CD14-positive monocyte (primary cell): ENCODE results near the gene XPO4. TPM values are rescaled to one million over a fixed set of nuclear protein-coding genes. Genes with fewer than 3 reads are reported as not detected.

Experiments used
- DNase-seq, 3 donors: peaks; one replicate each; pipeline ENCODE4 v3.0.0-alpha.2; 2011 to 2022
- H2AFZ ChIP-seq: 2 replicates; pipeline ENCODE4 v1.6.0; 2012; ENCODE audit warnings: mild to moderate bottlenecking, low read depth, low read length, inconsistent platforms; ENCODE audit not compliant: insufficient read depth, poor library complexity, severe bottlenecking
- H3K27ac ChIP-seq, 2 donors: 1 replicate in 1 of 2; 2 replicates in 1 of 2; pipeline ENCODE4 v1.5.1; 2012 to 2013; ENCODE audit warnings: low read length in 2 of 2, control low read depth in 1 of 2, inconsistent platforms in 1 of 2, low read depth in 1 of 2, mild to moderate bottlenecking in 1 of 2
- H3K27me3 ChIP-seq, 2 donors: one replicate each; pipeline versions ENCODE4 v1.6.0 to v1.6.1; 2011 to 2013; ENCODE audit warnings: low read length in 2 of 2; ENCODE audit not compliant: control insufficient read depth in 2 of 2, insufficient read depth in 2 of 2
- H3K36me3 ChIP-seq, 2 donors: replicated peaks in 1 of 2; 1 replicate in 1 of 2; 2 replicates in 1 of 2; pipeline versions ENCODE4 v1.5.1 to v1.6.1; 2012 to 2013; ENCODE audit warnings: low read length in 2 of 2, control low read depth in 1 of 2, inconsistent platforms in 1 of 2, mild to moderate bottlenecking in 1 of 2; ENCODE audit not compliant: insufficient read depth in 2 of 2, control insufficient read depth in 1 of 2
- H3K4me1 ChIP-seq, 2 donors: 1 replicate in 1 of 2; 2 replicates in 1 of 2; pipeline versions ENCODE4 v1.5.1 to v1.6.1; 2012 to 2013; ENCODE audit warnings: low read length in 2 of 2, control low read depth in 1 of 2, inconsistent platforms in 1 of 2, mild to moderate bottlenecking in 1 of 2, moderate library complexity in 1 of 2; ENCODE audit not compliant: insufficient read depth in 2 of 2, control insufficient read depth in 1 of 2
- H3K4me2 ChIP-seq: replicated peaks from 2 replicates; pipeline ENCODE3; 2012; ENCODE audit warnings: low read length, moderate library complexity, mild to moderate bottlenecking; ENCODE audit not compliant: poor library complexity, severe bottlenecking; ENCODE audit errors: extremely low read depth
- H3K4me3 ChIP-seq, 3 experiments: fragments of 200-600 bp in 1 of 3; sonication (generic) in 1 of 3; replicated peaks in 1 of 3; 1 replicate in 2 of 3; 2 replicates in 1 of 3; pipeline ENCODE4 v1.5.1; 2011 to 2013; ENCODE audit warnings: low read length in 3 of 3, mild to moderate bottlenecking in 3 of 3, control low read depth in 2 of 3, low read depth in 2 of 3, inconsistent platforms in 1 of 3, moderate library complexity in 1 of 3
- H3K79me2 ChIP-seq: 2 replicates; pipeline ENCODE4 v1.6.0; 2012; ENCODE audit warnings: mild to moderate bottlenecking, control low read depth, inconsistent platforms, low read length, moderate library complexity; ENCODE audit not compliant: insufficient read depth
- H3K9ac ChIP-seq: 2 replicates; pipeline ENCODE4 v1.6.0; 2017; ENCODE audit warnings: low read length, mild to moderate bottlenecking; ENCODE audit not compliant: insufficient read depth, poor library complexity, severe bottlenecking
- H3K9me3 ChIP-seq, 2 donors: replicated peaks in 1 of 2; 1 replicate in 1 of 2; 2 replicates in 1 of 2; pipeline versions ENCODE4 v1.5.1 to v1.6.1; 2012 to 2013; ENCODE audit warnings: low read length in 2 of 2, control low read depth in 1 of 2; ENCODE audit not compliant: control insufficient read depth in 1 of 2, insufficient read depth in 1 of 2
- H4K20me1 ChIP-seq: 2 replicates; pipeline ENCODE4 v1.6.0; 2012; ENCODE audit warnings: mild to moderate bottlenecking, low read length, control low read depth, moderate library complexity; ENCODE audit not compliant: insufficient read depth
- H3K27ac Mint-ChIP-seq, 7 donors: one replicate each; pipeline ENCODE4 v1.8.0; 2020; ENCODE audit warnings: mild to moderate bottlenecking in 7 of 7, mixed read lengths in 7 of 7, moderate library complexity in 6 of 7, inconsistent platforms in 2 of 7
- H3K27me3 Mint-ChIP-seq, 3 donors: one replicate each; pipeline ENCODE4 v1.8.0; 2021 to 2022; ENCODE audit warnings: low read depth in 3 of 3, mild to moderate bottlenecking in 3 of 3, mixed read lengths in 3 of 3, moderate library complexity in 3 of 3, inconsistent platforms in 1 of 3
- H3K36me3 Mint-ChIP-seq, 2 donors: one replicate each; pipeline ENCODE4 v1.8.0; 2020; ENCODE audit warnings: mixed read lengths in 2 of 2, inconsistent platforms in 1 of 2, mild to moderate bottlenecking in 1 of 2
- H3K4me1 Mint-ChIP-seq: one replicate; pipeline ENCODE4 v1.8.0; 2020; ENCODE audit warnings: mild to moderate bottlenecking, mixed read lengths
- H3K4me3 Mint-ChIP-seq, 2 donors: one replicate each; pipeline ENCODE4 v1.8.0; 2020; ENCODE audit warnings: mild to moderate bottlenecking in 2 of 2, mixed read lengths in 2 of 2, moderate library complexity in 1 of 2
- H3K9me3 Mint-ChIP-seq, 7 donors: one replicate each; pipeline ENCODE4 v1.8.0; 2020 to 2022; ENCODE audit warnings: mixed read lengths in 7 of 7, mild to moderate bottlenecking in 6 of 7, moderate library complexity in 6 of 7, inconsistent platforms in 2 of 7
- CTCF ChIP-seq: fragments of 200-600 bp; IDR thresholded peaks from one replicate; pipeline ENCODE4 v1.8.0; 2022; ENCODE audit warnings: antibody characterized with exemption, mild to moderate bottlenecking
- WGBS: methylation state at CpG from one replicate; pipeline ENCODE4 v1.1.5; 2013; ENCODE audit warnings: missing lambda C conversion rate; ENCODE audit not compliant: insufficient coverage; 5-methylcytosine and 5-hydroxymethylcytosine counted together
- intact Hi-C, 2 donors: fragments of 100-400 bp; cut with micrococcal nuclease; formaldehyde crosslinking; loops; one replicate each; pipeline versions ENCODE4 v1.15.0 to v1.15.1; 2023
- polyA plus RNA-seq, 3 donors: library from polyadenylated mRNA; depleted of rRNA in 1 of 3; unstranded in 2 of 3; stranded (reverse) in 1 of 3; fragments of 300-500 nt in 2 of 3; fragments of >200 nt in 1 of 3; fragmentation: Illumina TruSeq in 2 of 3; gene quantifications; 1 replicate in 2 of 3; 2 replicates in 1 of 3; pipeline ENCODE4 v1.2.3, GENCODE V29; 2012 to 2021

The XPO4 gene
- polyA plus RNA-seq, 3 donors, result 2.9 to 4.4 (median 4.0) TPM

- Histone ChIP-seq H4K20me1 (no peaks in the 10 kb centered on the region), H2AFZ (no peak overlapping the region), H3K27ac (no peak overlapping the region), H3K9ac (no peak overlapping the region), H3K4me1 (peaks cover 13 to 15% of the 10 kb centered on the region in 2 donors), H3K27me3 (no peaks in the 10 kb centered on the region), H3K4me3 (no peak overlapping the region), H3K79me2 (no peaks in the 10 kb centered on the region), H3K4me2 (no peak overlapping the region), H3K36me3 (peaks cover 15 to 49% of the 10 kb centered on the region in 2 donors), H3K9me3 (no peaks in the 10 kb centered on the region)
- Mint-ChIP-seq H3K27me3 (peaks cover 0 to 2% (median 0%) of the 10 kb centered on the region in 3 donors), H3K9me3 (peaks cover 0 to 2% (median 0%) of the 10 kb centered on the region in 7 donors), H3K4me3 (no peak overlapping the region), H3K27ac (peak overlapping the region in 4 of 7 donors; percentile 47 to 83 (median 70)), H3K4me1 (peaks cover 22% of the 10 kb centered on the region), H3K36me3 (peaks cover 46 to 49% of the 10 kb centered on the region in 2 donors)
- intact Hi-C loops, result no loop called here
- peak in 2 of 3 donors; percentile 1 to 24 for DNase-seq
- TF ChIP-seq CTCF, result no peak
- WGBS, result 37% methylated on average over 2 of the region's 2 CpGs
Measured at GRCh38 chr13:20801707-20802106, 100.8 kb downstream of the XPO4 start.

- intact Hi-C loops, result no loop called here
- Mint-ChIP-seq H3K36me3 (peaks cover 45 to 52% of the 10 kb centered on the region in 2 donors), H3K27ac (no peak overlapping the region), H3K4me1 (peaks cover 23% of the 10 kb centered on the region), H3K27me3 (peaks cover 0 to 2% (median 0%) of the 10 kb centered on the region in 3 donors), H3K4me3 (no peak overlapping the region), H3K9me3 (peaks cover 0 to 2% (median 0%) of the 10 kb centered on the region in 7 donors)
- Histone ChIP-seq H3K4me2 (no peak overlapping the region), H3K27me3 (no peaks in the 10 kb centered on the region), H3K27ac (no peak overlapping the region), H4K20me1 (no peaks in the 10 kb centered on the region), H3K79me2 (no peaks in the 10 kb centered on the region), H3K4me1 (peaks cover 13 to 16% of the 10 kb centered on the region in 2 donors), H3K36me3 (peaks cover 23 to 47% of the 10 kb centered on the region in 2 donors), H3K9me3 (no peaks in the 10 kb centered on the region), H3K4me3 (no peak overlapping the region), H3K9ac (no peak overlapping the region), H2AFZ (no peak overlapping the region)
- no CpG with 5 or more reads among the region's 6 CpGs for WGBS
- no peak for DNase-seq
- TF ChIP-seq CTCF, result no peak
Measured at GRCh38 chr13:20799726-20800416, 102.7 kb downstream of the XPO4 start.
